SK-N-SH (cell line): ENCODE measurements around the gene CHEK2. TPM values are rescaled to one million over a fixed set of nuclear protein-coding genes. Genes with fewer than 3 reads are reported as not detected.
"Not testable (repeated sequence)": the region's sequence is repeated elsewhere in the genome, so short reads cannot be mapped to it uniquely, and the experiment has no call there.

Experiments
- CTCF ChIA-PET: fragments of 300-600, 350-600 bp; formaldehyde crosslinking; extraction: SDS; loops from one replicate; lab custom pipeline; 2021; lab: Yijun Ruan, JAX
- POLR2A ChIA-PET: fragments of 350-600 bp; sonication (Branson Sonifier 250); formaldehyde crosslinking; extraction: SDS; loops from one replicate; lab custom pipeline; 2020; ENCODE audit warnings: antibody characterized with exemption, inconsistent platforms; lab: Yijun Ruan, JAX
- DNase-seq: peaks from one replicate; pipeline ENCODE4 v3.0.0; 2012
- H2AFZ ChIP-seq: fragments of 200-600 bp; sonication (generic); 2 replicates; pipeline ENCODE4 v1.8.1; 2016; ENCODE audit warnings: antibody characterized with exemption, mild to moderate bottlenecking, low read depth
- H3F3A ChIP-seq: fragments of 200-600 bp; sonication (generic); replicated peaks from 2 replicates; pipeline ENCODE3; 2016; ENCODE audit warnings: antibody characterized with exemption, mild to moderate bottlenecking; ENCODE audit not compliant: insufficient read depth
- H3K27ac ChIP-seq, 2 experiments: fragments of 200-500 bp in 1 of 2; fragments of 200-600 bp in 1 of 2; sonication (Bioruptor generic) in 1 of 2; sonication (generic), shearing (Covaris generic) in 1 of 2; 2 replicates each; pipeline versions ENCODE4 v1.5.1 to v1.6.1; 2014 to 2016; ENCODE audit warnings: low read depth in 2 of 2, inconsistent platforms in 1 of 2, low read length in 1 of 2, mild to moderate bottlenecking in 1 of 2, mixed read lengths in 1 of 2
- H3K27me3 ChIP-seq: fragments of 200-600 bp; sonication (generic), shearing (Covaris generic); 2 replicates; pipeline ENCODE4 v1.6.1; 2016; ENCODE audit warnings: mixed run types; ENCODE audit not compliant: insufficient read depth
- H3K36me3 ChIP-seq, 2 experiments: fragments of 200-500 bp in 1 of 2; fragments of 200-600 bp in 1 of 2; sonication (Bioruptor generic) in 1 of 2; sonication (generic) in 1 of 2; replicated peaks in 1 of 2; 2 replicates each; pipeline versions ENCODE3 to v1.5.1; 2014 to 2016; ENCODE audit warnings: low read length in 1 of 2, mild to moderate bottlenecking in 1 of 2; ENCODE audit not compliant: insufficient read depth in 2 of 2, control insufficient read depth in 1 of 2
- H3K4me1 ChIP-seq, 2 experiments: fragments of 200-500 bp in 1 of 2; fragments of 200-600 bp in 1 of 2; sonication (Bioruptor generic) in 1 of 2; sonication (generic), shearing (Covaris generic) in 1 of 2; 2 replicates each; pipeline versions ENCODE4 v1.5.1 to v1.6.1; 2014 to 2016; ENCODE audit warnings: low read depth in 1 of 2, low read length in 1 of 2, mixed run types in 1 of 2; ENCODE audit not compliant: insufficient read depth in 2 of 2, control insufficient read depth in 1 of 2
- H3K4me2 ChIP-seq: fragments of 200-600 bp; sonication (generic), shearing (Covaris generic); 2 replicates; pipeline ENCODE4 v1.6.1; 2017; ENCODE audit warnings: mixed run types
- H3K4me3 ChIP-seq, 2 experiments: fragments of 200-500 bp in 1 of 2; fragments of 200-600 bp in 1 of 2; sonication (Bioruptor generic) in 1 of 2; sonication (generic), shearing (Covaris generic) in 1 of 2; 2 replicates each; pipeline versions ENCODE4 v1.5.1 to v1.8.1; 2014 to 2016; ENCODE audit warnings: low read depth in 2 of 2, inconsistent platforms in 1 of 2, low read length in 1 of 2, mild to moderate bottlenecking in 1 of 2, mixed read lengths in 1 of 2, moderate library complexity in 1 of 2
- H3K79me2 ChIP-seq: fragments of 200-600 bp; sonication (generic); 2 replicates; pipeline ENCODE4 v1.8.1; 2017; ENCODE audit warnings: mild to moderate bottlenecking; ENCODE audit not compliant: insufficient read depth
- H3K9ac ChIP-seq: fragments of 200-600 bp; sonication (generic); 2 replicates; pipeline ENCODE4 v1.6.1; 2017; ENCODE audit warnings: mixed run types
- H3K9me2 ChIP-seq: fragments of 200-600 bp; sonication (generic); 2 replicates; pipeline ENCODE4 v1.6.1; 2017; ENCODE audit warnings: mixed run types
- H3K9me3 ChIP-seq: fragments of 200-600 bp; sonication (generic); 2 replicates; pipeline ENCODE4 v1.6.1; 2017; ENCODE audit warnings: mixed run types, mild to moderate bottlenecking, moderate library complexity
- H4K20me1 ChIP-seq: fragments of 200-600 bp; sonication (generic); 2 replicates; pipeline ENCODE4 v1.6.1; 2017; ENCODE audit warnings: mild to moderate bottlenecking, mixed run types; ENCODE audit not compliant: insufficient read depth
- EP300 ChIP-seq, 2 experiments: IDR thresholded peaks; 2 replicates each; pipeline versions ENCODE4 v1.4.0 to v1.6.1; 2012; ENCODE audit warnings: borderline replicate concordance in 1 of 2, low read depth in 1 of 2, low read length in 1 of 2
- EZH2phosphoT487 ChIP-seq: fragments of 200-600 bp; sonication (generic); IDR thresholded peaks from 2 replicates; pipeline ENCODE4 v1.6.1; 2017; ENCODE audit warnings: low read depth, mixed run types, mild to moderate bottlenecking, antibody characterized with exemption, moderate library complexity, borderline replicate concordance
- FOSL2 ChIP-seq: IDR thresholded peaks from 2 replicates; pipeline ENCODE4 v1.4.0; 2012; ENCODE audit warnings: low read depth, mild to moderate bottlenecking, moderate library complexity, borderline replicate concordance
- GABPA ChIP-seq: IDR thresholded peaks from 2 replicates; pipeline ENCODE4 v1.4.0; 2012; ENCODE audit warnings: low read depth, mild to moderate bottlenecking
- GATA2 ChIP-seq: sonication (generic); formaldehyde crosslinking; IDR thresholded peaks from 2 replicates; pipeline ENCODE4 v1.5.0; 2020; ENCODE audit warnings: mild to moderate bottlenecking, missing genetic modification reagents
- JUND ChIP-seq: IDR thresholded peaks from 2 replicates; pipeline ENCODE4 v1.4.0; 2012
- MEF2A ChIP-seq: IDR thresholded peaks from 2 replicates; pipeline ENCODE4 v1.4.0; 2012; ENCODE audit warnings: low read depth, borderline replicate concordance
- MXI1 ChIP-seq: IDR thresholded peaks from 2 replicates; pipeline ENCODE4 v1.6.1; 2012; ENCODE audit warnings: mild to moderate bottlenecking, low read depth, low read length, improper control_type of control experiment
- NFIC ChIP-seq: IDR thresholded peaks from 2 replicates; pipeline ENCODE4 v1.4.0; 2012; ENCODE audit warnings: borderline replicate concordance
- RCOR1 ChIP-seq: fragments of 150-350 bp; IDR thresholded peaks from 2 replicates; pipeline ENCODE4 v1.6.1; 2017; ENCODE audit warnings: antibody characterized with exemption, low read length
- REST ChIP-seq: IDR thresholded peaks from 2 replicates; pipeline ENCODE4 v1.6.1; 2012; ENCODE audit warnings: mild to moderate bottlenecking, low read depth, low read length, moderate library complexity
- SIN3A ChIP-seq: IDR thresholded peaks from 2 replicates; pipeline ENCODE4 v1.6.1; 2012; ENCODE audit warnings: low read depth, mild to moderate bottlenecking, low read length, moderate library complexity, borderline replicate concordance
- TAF1 ChIP-seq: IDR thresholded peaks from 2 replicates; pipeline ENCODE4 v1.6.1; 2012; ENCODE audit warnings: low read depth, mild to moderate bottlenecking, low read length, moderate library complexity, borderline replicate concordance
- TCF12 ChIP-seq: IDR thresholded peaks from 2 replicates; pipeline ENCODE4 v1.4.0; 2012
- USF2 ChIP-seq: fragments of 150-350 bp; IDR thresholded peaks from 2 replicates; pipeline ENCODE4 v1.6.1; 2017; ENCODE audit warnings: antibody characterized with exemption, low read length, low read depth, borderline replicate concordance
- WGBS: methylation state at CpG from one replicate; pipeline ENCODE4 v1.1.6; 2017; ENCODE audit warnings: low lambda C conversion rate; 5-methylcytosine and 5-hydroxymethylcytosine counted together
- polyA plus RNA-seq, 3 experiments: library from polyadenylated mRNA; depleted of rRNA; stranded (reverse); fragments of >200 nt; gene quantifications; 2 replicates each; pipeline ENCODE4 v1.2.3, GENCODE V29; 2012
- TF ChIP-seq, protein P1 (sequence below): IDR thresholded peaks from 2 replicates; pipeline ENCODE4 v1.4.0; 2012; ENCODE audit warnings: low read depth, borderline replicate concordance

CHEK2 gene
- polyA plus RNA-seq, 1 of the 3 experiments (the other 2 are of a cell fraction), result 12.0 TPM

GRCh38 chr22:28741200-28741784 lies 328 bp downstream of the CHEK2 start:
- no peaks in the 10 kb centered on the region for H3K9me2 ChIP-seq
- no peaks in the 10 kb centered on the region for H3K9me3 ChIP-seq
- peaks cover 0 to 11% of the 10 kb centered on the region in 2 experiments; a peak in 1 of 4 replicates for H3K4me1 ChIP-seq
- peaks cover 19% of the 10 kb centered on the region in 2 experiments for H3K36me3 ChIP-seq
- POLR2A ChIA-PET, result interaction anchor here (0.7 to 1.3 kb wide), 3 partner anchors 9 to 62 kb away, joined by 3 to 4 read pairs (median 3); partner anchors contain the start of gene TTC28
- no peak for DNase-seq
- WGBS, result 5% methylated on average over 18 of the region's 18 CpGs
- H3K4me2 ChIP-seq, result peak overlapping the region; percentile 90
- no peaks in the 10 kb centered on the region for H3K27me3 ChIP-seq
- peaks cover 45% of the 10 kb centered on the region for H3K79me2 ChIP-seq
- peak overlapping the region; percentile 74 to 90 for H3K4me3 ChIP-seq
- H2AFZ ChIP-seq, result peak overlapping the region; percentile 84
- TF ChIP-seq JUND (peak; percentile 43), TCF12 (peak; percentile 16; the same call in 1 of the 2 replicates), USF2 (no peak), MXI1 (peak; percentile 92), FOSL2 (peak; percentile 77)
- peaks cover 11% of the 10 kb centered on the region for H3F3A ChIP-seq
- H3K9ac ChIP-seq, result peak overlapping the region; percentile 59; the same call in 1 of the 2 replicates
- CTCF ChIA-PET, result interaction anchor here (1.0 kb wide), 1 partner anchor 88 kb away, joined by 3 read pairs; no protein-coding TSS in a partner anchor
- peak overlapping the region; percentile 18 to 44; a peak in 3 of 4 replicates for H3K27ac ChIP-seq
- H4K20me1 ChIP-seq, result no peaks in the 10 kb centered on the region

DNA sequence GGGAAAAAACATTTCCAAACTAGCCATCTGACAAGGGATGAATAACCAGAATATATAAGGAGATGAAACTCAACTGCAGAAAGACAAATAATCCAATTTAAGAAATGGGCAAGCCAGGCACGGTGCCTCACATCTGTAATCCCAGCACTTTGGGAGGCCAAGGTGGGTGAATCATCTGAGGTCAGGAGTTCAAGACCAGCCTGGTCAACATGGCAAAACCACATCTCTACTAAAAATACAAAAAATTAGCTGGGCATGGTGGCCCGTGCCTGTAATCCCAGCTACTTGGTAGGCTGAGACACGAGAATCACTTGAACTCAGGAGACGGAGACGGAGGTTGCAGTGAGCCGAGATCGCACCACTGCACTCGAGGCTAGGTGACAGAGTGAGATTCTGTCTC lies 2.7 kb downstream of the CHEK2 start:
- H3K9me2 ChIP-seq, DNase-seq, H3K4me2 ChIP-seq, H3K27ac ChIP-seq, H3K4me3 ChIP-seq, H3K9me3 ChIP-seq, H3K36me3 ChIP-seq, CTCF ChIA-PET, H3F3A ChIP-seq, H4K20me1 ChIP-seq, POLR2A ChIA-PET, H3K9ac ChIP-seq, H3K27me3 ChIP-seq, H2AFZ ChIP-seq: not testable (repeated sequence)
- peaks cover 0 to 10% of the 10 kb centered on the region in 2 experiments; a peak in 1 of 4 replicates for H3K4me1 ChIP-seq
- H3K79me2 ChIP-seq, result peaks cover 40% of the 10 kb centered on the region
- WGBS, result 88% methylated on average over 8 of the region's 8 CpGs

- DNase-seq, result no peak
- Histone ChIP-seq H4K20me1 (no peaks in the 10 kb centered on the region), H3K79me2 (peaks cover 28% of the 10 kb centered on the region), H3K9me3 (no peaks in the 10 kb centered on the region), H3K4me3 (no peak overlapping the region), H3K4me2 (no peak overlapping the region), H3K9me2 (no peaks in the 10 kb centered on the region), H3K27me3 (no peaks in the 10 kb centered on the region), H3K9ac (no peak overlapping the region), H2AFZ (no peak overlapping the region), H3F3A (peaks cover 4% of the 10 kb centered on the region), H3K27ac (no peak overlapping the region), H3K4me1 (peaks cover 0 to under 1% of the 10 kb centered on the region in 2 experiments; a peak in 1 of 4 replicates), H3K36me3 (peaks cover 0 to 3% of the 10 kb centered on the region in 2 experiments)
- CTCF ChIA-PET, result interaction anchor here (1.2 kb wide), 1 partner anchor 38 kb away, joined by 3 read pairs; no protein-coding TSS in a partner anchor
- 95% methylated on average over 3 of the region's 3 CpGs for WGBS
- POLR2A ChIA-PET, result no interaction called here
- TF ChIP-seq NFIC (no peak), GATA2 (CRISPR knock-in tag) (no peak), REST (no peak), RCOR1 (no peak), EZH2phosphoT487 (no peak), SIN3A (no peak), EP300 (IDR thresholded peaks at IDR 0.05; ENCODE audit: borderline replicate concordance in 1 of 2, low read depth in 1 of 2, low read length in 1 of 2) (no peak), MXI1 (no peak), MEF2A (no peak), GABPA (no peak), TAF1 (no peak)
- TF ChIP-seq, protein P1, sequence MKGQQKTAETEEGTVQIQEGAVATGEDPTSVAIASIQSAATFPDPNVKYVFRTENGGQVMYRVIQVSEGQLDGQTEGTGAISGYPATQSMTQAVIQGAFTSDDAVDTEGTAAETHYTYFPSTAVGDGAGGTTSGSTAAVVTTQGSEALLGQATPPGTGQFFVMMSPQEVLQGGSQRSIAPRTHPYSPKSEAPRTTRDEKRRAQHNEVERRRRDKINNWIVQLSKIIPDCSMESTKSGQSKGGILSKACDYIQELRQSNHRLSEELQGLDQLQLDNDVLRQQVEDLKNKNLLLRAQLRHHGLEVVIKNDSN, result no peak
Measured at GRCh38 chr22:28737701-28738100, 3.9 kb downstream of the CHEK2 start.
